ENCODE results near the gene TSPAN5.

GRCh38 chr4:98617358-98618047 is 40.9 kb downstream of the TSPAN5 start:
- no peak for TF ChIP-seq CTCF (IDR thresholded peaks at IDR 0.05)
- TF ChIP-seq POLR2A (IDR thresholded peaks at IDR 0.05) = no peak

Data from lower leg skin (tissue), 3 donors.